H1 (cell line): ENCODE results near the gene FBXO7. TPM values are rescaled to one million over a fixed set of nuclear protein-coding genes. Genes with fewer than 3 reads are reported as not detected.

Experiments used
- CTCF ChIA-PET: fragments of 300-600 bp; sonication (Branson Sonifier 250); formaldehyde crosslinking; loops from one replicate; lab custom pipeline; 2021; ENCODE audit not compliant: partially characterized antibody; lab: Charles Lee
- POLR2A ChIA-PET: fragments of 300-600 bp; sonication (Branson Sonifier 250); formaldehyde crosslinking; loops from one replicate; lab custom pipeline; 2021; ENCODE audit warnings: inconsistent platforms; ENCODE audit not compliant: partially characterized antibody; lab: Charles Lee
- DNase-seq, 2 experiments: peaks; one replicate each; pipeline versions ENCODE4 v3.0.0 to v3.0.0-alpha.2; 2010 to 2022; ENCODE audit warnings: low spot score in 2 of 2, low read depth in 1 of 2, mixed read lengths in 1 of 2
- FAIRE-seq: peaks from 2 replicates; lab custom pipeline; 2011; peaks lifted over from hg19 to GRCh38; lab: Jason Lieb, UNC
- H2AFZ ChIP-seq: 2 replicates; pipeline ENCODE4 v1.8.1; 2012; ENCODE audit warnings: low read length, inconsistent platforms
- H2AK5ac ChIP-seq: 2 replicates; pipeline ENCODE4 v1.6.1; 2013; ENCODE audit warnings: low read depth, low read length
- H2BK120ac ChIP-seq: replicated peaks from 2 replicates; pipeline ENCODE3; 2013; ENCODE audit warnings: low read depth, low read length, inconsistent platforms
- H2BK12ac ChIP-seq: 2 replicates; pipeline ENCODE4 v1.6.1; 2013; ENCODE audit warnings: low read depth, low read length
- H2BK15ac ChIP-seq: 2 replicates; pipeline ENCODE4 v1.6.1; 2013; ENCODE audit warnings: low read length
- H2BK20ac ChIP-seq: 2 replicates; pipeline ENCODE4 v1.6.1; 2013; ENCODE audit warnings: low read length
- H2BK5ac ChIP-seq: 2 replicates; pipeline ENCODE4 v1.6.1; 2013; ENCODE audit warnings: low read depth, low read length
- H3K14ac ChIP-seq: 2 replicates; pipeline ENCODE4 v1.6.1; 2013; ENCODE audit warnings: inconsistent platforms; ENCODE audit not compliant: insufficient read length
- H3K18ac ChIP-seq: 2 replicates; pipeline ENCODE4 v1.6.1; 2013; ENCODE audit warnings: low read length; ENCODE audit errors: extremely low read depth
- H3K23ac ChIP-seq: 2 replicates; pipeline ENCODE4 v1.6.1; 2013; ENCODE audit warnings: inconsistent platforms; ENCODE audit not compliant: insufficient read length
- H3K23me2 ChIP-seq: 2 replicates; pipeline ENCODE4 v1.6.1; 2013; ENCODE audit warnings: low read depth, low read length
- H3K27ac ChIP-seq: 2 replicates; pipeline ENCODE4 v1.6.1; 2011; ENCODE audit warnings: low read depth, low read length, inconsistent platforms
- H3K27me3 ChIP-seq, 4 experiments: replicated peaks in 1 of 4; 1 replicate in 1 of 4; 2 replicates in 3 of 4; pipeline versions ENCODE4 v1.6.1 to v1.8.1; 2011 to 2013; ENCODE audit warnings: low read length in 3 of 4, mild to moderate bottlenecking in 3 of 4, inconsistent platforms in 2 of 4, mixed read lengths in 2 of 4, moderate library complexity in 1 of 4; ENCODE audit not compliant: control insufficient read depth in 3 of 4, insufficient read depth in 3 of 4; ENCODE audit errors: extremely low read depth in 1 of 4
- H3K36me3 ChIP-seq, 4 experiments: 2 replicates each; pipeline versions ENCODE4 v1.6.1 to v1.8.1; 2011 to 2013; ENCODE audit warnings: mild to moderate bottlenecking in 4 of 4, low read length in 3 of 4, moderate library complexity in 2 of 4, control low read depth in 1 of 4, inconsistent platforms in 1 of 4; ENCODE audit not compliant: insufficient read depth in 4 of 4, control insufficient read depth in 2 of 4
- H3K4ac ChIP-seq: replicated peaks from 2 replicates; pipeline ENCODE3; 2013; ENCODE audit warnings: low read length, low read depth, mixed read lengths, inconsistent platforms; ENCODE audit not compliant: insufficient read length
- H3K4me1 ChIP-seq, 4 experiments: replicated peaks in 1 of 4; 1 replicate in 1 of 4; 2 replicates in 3 of 4; pipeline versions ENCODE4 v1.6.1 to v1.8.1; 2011 to 2013; ENCODE audit warnings: low read length in 3 of 4, inconsistent platforms in 2 of 4, mixed read lengths in 1 of 4; ENCODE audit not compliant: insufficient read depth in 4 of 4, control insufficient read depth in 3 of 4
- H3K4me2 ChIP-seq, 2 experiments: 2 replicates each; pipeline versions ENCODE4 v1.6.1 to v1.8.1; 2011 to 2013; ENCODE audit warnings: low read depth in 2 of 2, low read length in 2 of 2, control low read depth in 1 of 2, inconsistent platforms in 1 of 2, mild to moderate bottlenecking in 1 of 2; ENCODE audit not compliant: insufficient read depth in 1 of 2
- H3K4me3 ChIP-seq, 4 experiments: fragments of 200-600, 300-600 bp in 1 of 4; sonication (generic), shearing (Covaris generic), sonication (Bioruptor Twin) in 1 of 4; 2 replicates each; pipeline versions ENCODE4 v1.5.1 to v1.8.1; 2011 to 2016; ENCODE audit warnings: low read length in 4 of 4, low read depth in 3 of 4, control low read depth in 2 of 4, inconsistent platforms in 2 of 4, mild to moderate bottlenecking in 2 of 4, mixed read lengths in 1 of 4, moderate library complexity in 1 of 4; ENCODE audit not compliant: insufficient read depth in 2 of 4; ENCODE audit errors: extremely low read depth in 1 of 4
- H3K56ac ChIP-seq: replicated peaks from 2 replicates; pipeline ENCODE3; 2013; ENCODE audit warnings: low read depth, mild to moderate bottlenecking, mixed read lengths, low read length, inconsistent platforms; ENCODE audit not compliant: insufficient read length
- H3K79me1 ChIP-seq: 2 replicates; pipeline ENCODE4 v1.6.1; 2013; ENCODE audit warnings: low read depth, low read length, control low read depth
- H3K79me2 ChIP-seq, 2 experiments: 2 replicates each; pipeline versions ENCODE4 v1.6.1 to v1.8.1; 2012 to 2013; ENCODE audit warnings: low read length in 2 of 2, mild to moderate bottlenecking in 2 of 2, inconsistent platforms in 1 of 2; ENCODE audit not compliant: insufficient read depth in 2 of 2, control insufficient read depth in 1 of 2
- H3K9ac ChIP-seq, 4 experiments: replicated peaks in 1 of 4; 1 replicate in 1 of 4; 2 replicates in 3 of 4; pipeline versions ENCODE4 v1.6.1 to v1.8.1; 2011 to 2013; ENCODE audit warnings: low read depth in 3 of 4, low read length in 3 of 4, control low read depth in 2 of 4, mild to moderate bottlenecking in 2 of 4, moderate library complexity in 2 of 4, inconsistent platforms in 1 of 4; ENCODE audit errors: extremely low read depth in 1 of 4
- H3K9me3 ChIP-seq, 2 experiments: 2 replicates each; pipeline versions ENCODE4 v1.6.1 to v1.8.1; 2012 to 2013; ENCODE audit warnings: mild to moderate bottlenecking in 2 of 2, moderate library complexity in 2 of 2, control low read depth in 1 of 2, inconsistent platforms in 1 of 2, low read depth in 1 of 2, low read length in 1 of 2, mixed read lengths in 1 of 2; ENCODE audit not compliant: insufficient read depth in 2 of 2
- H4K20me1 ChIP-seq, 2 experiments: replicated peaks in 1 of 2; 2 replicates each; pipeline versions ENCODE3 to v1.8.1; 2011 to 2013; ENCODE audit warnings: inconsistent platforms in 2 of 2, low read length in 2 of 2, mild to moderate bottlenecking in 1 of 2; ENCODE audit not compliant: insufficient read depth in 2 of 2, control insufficient read depth in 1 of 2
- H4K5ac ChIP-seq: 2 replicates; pipeline ENCODE4 v1.6.1; 2013; ENCODE audit warnings: low read length, low read depth, mixed read lengths, inconsistent platforms; ENCODE audit not compliant: insufficient read length
- H4K8ac ChIP-seq: 2 replicates; pipeline ENCODE4 v1.8.0; 2013; ENCODE audit warnings: mild to moderate bottlenecking, moderate library complexity, low read length, inconsistent platforms; ENCODE audit not compliant: insufficient read depth; ENCODE audit errors: extremely low read depth
- H4K91ac ChIP-seq: replicated peaks from 2 replicates; pipeline ENCODE3; 2013; ENCODE audit warnings: low read length, mixed read lengths, inconsistent platforms; ENCODE audit not compliant: insufficient read length
- BCL11A ChIP-seq, 2 experiments: IDR thresholded peaks; one replicate each; pipeline ENCODE4 v1.6.1; 2011; ENCODE audit warnings: low read depth in 2 of 2, low read length in 2 of 2, mild to moderate bottlenecking in 2 of 2
- CHD1 ChIP-seq: IDR thresholded peaks from 2 replicates; pipeline ENCODE4 v1.6.1; 2012; ENCODE audit warnings: low read depth, low read length, improper control_type of control experiment
- FOSL1 ChIP-seq: IDR thresholded peaks from 2 replicates; pipeline ENCODE4 v1.6.1; 2011; ENCODE audit warnings: mild to moderate bottlenecking, low read depth, low read length, moderate library complexity; ENCODE audit not compliant: insufficient read depth
- JUN ChIP-seq: IDR thresholded peaks from 2 replicates; pipeline ENCODE4 v1.6.1; 2011; ENCODE audit warnings: low read depth, mild to moderate bottlenecking, improper control_type of control experiment, low read length
- MAX ChIP-seq: IDR thresholded peaks from 2 replicates; pipeline ENCODE4 v1.6.1; 2012; ENCODE audit warnings: inconsistent platforms
- RFX5 ChIP-seq: IDR thresholded peaks from 2 replicates; pipeline ENCODE4 v1.6.1; 2011; ENCODE audit warnings: low read depth, low read length, improper control_type of control experiment, borderline replicate concordance
- WGBS, 2 experiments: shearing (Covaris generic) in 1 of 2; methylation state at CpG; one replicate each; pipeline versions ENCODE4 v1.1.6 to v1.1.7; 2013 to 2015; ENCODE audit warnings: low lambda C conversion rate in 2 of 2, mixed read lengths in 2 of 2, inconsistent platforms in 1 of 2, low coverage in 1 of 2, missing lambda C conversion rate in 1 of 2; ENCODE audit not compliant: insufficient replicate concordance in 2 of 2, insufficient coverage in 1 of 2, insufficient read length in 1 of 2; ENCODE audit errors: extremely low coverage in 1 of 2, missing lambda C conversion rate in 1 of 2; 5-methylcytosine and 5-hydroxymethylcytosine counted together
- polyA plus RNA-seq, 7 experiments: library from polyadenylated mRNA; depleted of rRNA in 3 of 7; stranded (reverse) in 5 of 7; unstranded in 2 of 7; fragments of >200 nt in 5 of 7; fragments of 200-250 nt in 2 of 7; gene quantifications; 1 replicate in 5 of 7; 2 replicates in 1 of 7; 4 replicates in 1 of 7; pipeline versions ENCODE4 v1.2.1 to v1.2.3, GENCODE V29; 2011 to 2013; ENCODE audit warnings: missing spikeins in 2 of 7, mixed read lengths in 2 of 7
- total RNA-seq: library from RNA; stranded (reverse); fragmentation: NEBNext Ultra II Directional; extraction: Animal tissue kit (Norgen Biotek cat#: 25700); gene quantifications from 2 replicates; pipeline ENCODE4 v1.2.1, GENCODE V29; 2021

Gene FBXO7
- total and polyA plus RNA-seq, 2 of the 8 experiments (the other 6 are each of a cell fraction or from before 2014, with no cell fraction given) = 62.7 to 76.1 TPM

DNA sequence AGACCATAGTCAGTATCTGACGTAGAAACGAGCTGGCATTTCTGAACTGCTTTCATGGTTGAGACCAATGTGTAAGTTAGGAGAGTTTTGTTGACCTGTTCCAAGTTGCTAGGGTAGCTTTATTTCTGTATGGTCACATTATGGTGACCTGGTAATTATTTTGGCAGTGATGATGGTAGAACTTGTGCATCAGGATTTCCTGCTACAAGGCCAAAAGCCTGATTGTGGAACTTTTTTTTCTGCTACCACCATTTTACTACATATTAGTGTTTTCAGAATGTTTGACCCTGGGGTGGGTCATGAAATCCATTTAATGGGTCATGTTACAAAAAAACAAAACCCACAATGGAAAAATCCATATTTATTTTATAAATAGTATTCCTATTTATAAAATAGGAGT, 18.9 kb downstream of the FBXO7 start:
- H4K91ac ChIP-seq = no peak overlapping the region
- no peak overlapping the region for H4K8ac ChIP-seq
- H3K23ac ChIP-seq = no peak overlapping the region
- DNase-seq (no peak), FAIRE-seq (no peak)
- WGBS, 2 experiments = 98% methylated on average over 2 of the region's 2 CpGs; no CpG with 5 or more reads in 1 of the 2 experiments
- H3K23me2 ChIP-seq = no peaks in the 10 kb centered on the region
- no peak overlapping the region for H3K4me2 ChIP-seq
- H2BK120ac ChIP-seq = no peak overlapping the region
- H3K36me3 ChIP-seq = peaks cover 0 to 33% (median 12%) of the 10 kb centered on the region in 4 experiments; a peak in 6 of 8 replicates
- no peak overlapping the region for H2BK15ac ChIP-seq
- H3K9ac ChIP-seq = no peak overlapping the region
- no peak overlapping the region for H2BK20ac ChIP-seq
- H3K56ac ChIP-seq = no peak overlapping the region
- peaks cover 1 to 7% of the 10 kb centered on the region in 2 experiments for H4K20me1 ChIP-seq
- H2AK5ac ChIP-seq = no peak overlapping the region
- H3K4ac ChIP-seq = no peak overlapping the region
- no peak overlapping the region for H2BK5ac ChIP-seq
- no peak overlapping the region for H4K5ac ChIP-seq
- POLR2A ChIA-PET = no interaction called here
- H2BK12ac ChIP-seq = no peak overlapping the region
- no peaks in the 10 kb centered on the region for H3K4me1 ChIP-seq
- no peaks in the 10 kb centered on the region for H3K9me3 ChIP-seq
- H3K79me2 ChIP-seq = no peaks in the 10 kb centered on the region
- no peaks in the 10 kb centered on the region for H3K27me3 ChIP-seq
- no peak overlapping the region for H3K27ac ChIP-seq
- no peak overlapping the region for H3K14ac ChIP-seq
- H3K18ac ChIP-seq = no peak overlapping the region
- no peaks in the 10 kb centered on the region for H3K79me1 ChIP-seq
- no peak overlapping the region for H2AFZ ChIP-seq
- CTCF ChIA-PET = interaction anchor here (0.7 kb wide), 1 partner anchor 16 kb away, joined by 3 read pairs; no protein-coding TSS in a partner anchor
- no peak overlapping the region for H3K4me3 ChIP-seq
- TF ChIP-seq BCL11A (IDR thresholded peaks at IDR 0.05; ENCODE audit: low read depth in 2 of 2, low read length in 2 of 2) = no peak
- TF ChIP-seq RFX5 = no peak
- no peak for TF ChIP-seq FOSL1
- TF ChIP-seq MAX = no peak
- TF ChIP-seq JUN = no peak
- no peak for TF ChIP-seq CHD1
